MM.1S (cell line): ENCODE measurements around the gene CNTFR.

Experiments
- DNase-seq: peaks from one replicate; pipeline ENCODE4 v3.0.0-alpha.2; 2015
- H2AFZ ChIP-seq: fragments of 300-600 bp; sonication (generic); 2 replicates; pipeline ENCODE4 v1.6.0; 2016; ENCODE audit warnings: antibody characterized with exemption, low read length
- H3F3A ChIP-seq: fragments of 300-600 bp; sonication (generic); 2 replicates; pipeline ENCODE4 v1.6.1; 2016; ENCODE audit warnings: mild to moderate bottlenecking, antibody characterized with exemption, low read length, moderate library complexity, mixed read lengths; ENCODE audit not compliant: insufficient read depth
- H3K27ac ChIP-seq: fragments of 300-600 bp; sonication (generic); 2 replicates; pipeline ENCODE4 v1.5.1; 2016; ENCODE audit warnings: mild to moderate bottlenecking, low read length
- H3K27me3 ChIP-seq: fragments of 300-600 bp; sonication (generic); replicated peaks from 2 replicates; pipeline ENCODE4 v1.6.0; 2016; ENCODE audit warnings: low read length; ENCODE audit not compliant: insufficient read depth
- H3K36me3 ChIP-seq: fragments of 300-600 bp; sonication (generic); replicated peaks from 2 replicates; pipeline ENCODE4 v1.6.1; 2016; ENCODE audit warnings: mild to moderate bottlenecking, low read length, mixed read lengths; ENCODE audit not compliant: insufficient read depth
- H3K4me1 ChIP-seq: fragments of 300-600 bp; sonication (generic); 2 replicates; pipeline ENCODE4 v1.6.1; 2016; ENCODE audit warnings: low read length, mixed read lengths
- H3K4me2 ChIP-seq: fragments of 300-600 bp; sonication (generic); 2 replicates; pipeline ENCODE4 v1.6.0; 2016; ENCODE audit warnings: low read depth, low read length
- H3K4me3 ChIP-seq: fragments of 300-600 bp; sonication (generic); 2 replicates; pipeline ENCODE4 v1.5.1; 2016; ENCODE audit warnings: low read length, mixed read lengths
- H3K79me2 ChIP-seq: fragments of 300-600 bp; sonication (generic); 2 replicates; pipeline ENCODE4 v1.6.1; 2016; ENCODE audit warnings: mixed run types, low read length, mixed read lengths
- H3K9ac ChIP-seq: fragments of 300-600 bp; sonication (generic); 2 replicates; pipeline ENCODE4 v1.6.1; 2016; ENCODE audit warnings: low read length, mixed read lengths
- H3K9me2 ChIP-seq: fragments of 300-600 bp; sonication (generic); replicated peaks from 2 replicates; pipeline ENCODE4 v1.6.1; 2016; ENCODE audit warnings: mild to moderate bottlenecking, low read length, mixed read lengths; ENCODE audit not compliant: insufficient read depth
- H3K9me3 ChIP-seq: fragments of 300-600 bp; sonication (generic); replicated peaks from 2 replicates; pipeline ENCODE4 v1.6.1; 2016; ENCODE audit warnings: mild to moderate bottlenecking, low read length, mixed read lengths; ENCODE audit not compliant: insufficient read depth
- H4K20me1 ChIP-seq: fragments of 300-600 bp; sonication (generic); 2 replicates; pipeline ENCODE4 v1.6.1; 2016; ENCODE audit warnings: mild to moderate bottlenecking, low read length, moderate library complexity, mixed read lengths; ENCODE audit not compliant: insufficient read depth
- CTCF ChIP-seq: fragments of 300-600 bp; sonication (generic); IDR thresholded peaks from 2 replicates; pipeline ENCODE4 v1.5.1; 2016; ENCODE audit warnings: antibody characterized with exemption, low read length, mixed read lengths
- EZH2 ChIP-seq: fragments of 300-600 bp; sonication (generic); optimal IDR thresholded peaks from 2 replicates; pipeline ENCODE3; 2017; ENCODE audit warnings: low read depth, mild to moderate bottlenecking, antibody characterized with exemption, low read length, mixed read lengths
- EZH2phosphoT487 ChIP-seq: fragments of 300-600 bp; sonication (generic); IDR thresholded peaks from 2 replicates; pipeline ENCODE4 v1.6.1; 2018; ENCODE audit warnings: antibody characterized with exemption, low read length

The CNTFR gene

GRCh38 chr9:34518896-34519295 lies 70.6 kb downstream of the CNTFR start:
- Histone ChIP-seq H3F3A (0 out of 2 replicates have a peak, but pooled peaks cover 3% of the 10 kb centered on the region), H2AFZ (no peak overlapping the region)
- no peak for DNase-seq

GRCh38 chr9:34518110-34518616 lies 71.4 kb downstream of the CNTFR start:
- Histone ChIP-seq H3K9me2 (no peaks in the 10 kb centered on the region), H3K27ac (no peak overlapping the region)

More at GRCh38 chr9:34518896-34519295, 70.6 kb downstream of the CNTFR start:
- peaks cover 12% of the 10 kb centered on the region; the same call in 1 of the 2 replicates for H3K27me3 ChIP-seq
- TF ChIP-seq EZH2phosphoT487, result no peak
- TF ChIP-seq EZH2, result no peak
- TF ChIP-seq CTCF, result no peak
- H3K36me3 ChIP-seq, result no peaks in the 10 kb centered on the region
- no peaks in the 10 kb centered on the region for H3K79me2 ChIP-seq
- no peak overlapping the region for H3K4me3 ChIP-seq
- no peaks in the 10 kb centered on the region for H3K9me3 ChIP-seq
- H3K4me1 ChIP-seq, result 0 out of 2 replicates have a peak, but pooled peaks cover 4% of the 10 kb centered on the region
- no peaks in the 10 kb centered on the region for H3K9me2 ChIP-seq
- no peak overlapping the region for H3K27ac ChIP-seq
- no peak overlapping the region for H3K9ac ChIP-seq
- H4K20me1 ChIP-seq, result no peaks in the 10 kb centered on the region
- H3K4me2 ChIP-seq, result no peak overlapping the region

GRCh38 chr9:34517185-34517584 lies 72.3 kb downstream of the CNTFR start:
- Histone ChIP-seq H3K4me2 (no peak overlapping the region), H4K20me1 (no peaks in the 10 kb centered on the region), H3K36me3 (no peaks in the 10 kb centered on the region), H3F3A (0 out of 2 replicates have a peak, but pooled peaks cover under 1% of the 10 kb centered on the region), H2AFZ (no peak overlapping the region), H3K27me3 (peaks cover 8% of the 10 kb centered on the region; the same call in 1 of the 2 replicates), H3K9ac (no peak overlapping the region), H3K9me3 (no peaks in the 10 kb centered on the region), H3K9me2 (no peaks in the 10 kb centered on the region), H3K4me1 (no peaks in the 10 kb centered on the region), H3K27ac (no peak overlapping the region), H3K79me2 (no peaks in the 10 kb centered on the region), H3K4me3 (no peak overlapping the region)
- TF ChIP-seq EZH2phosphoT487 (no peak), EZH2 (no peak), CTCF (no peak)
- DNase-seq, result no peak

More at GRCh38 chr9:34518110-34518616, 71.4 kb downstream of the CNTFR start:
- no peak overlapping the region for H2AFZ ChIP-seq
- H3K9ac ChIP-seq, result no peak overlapping the region
- H3K9me3 ChIP-seq, result no peaks in the 10 kb centered on the region
- H3F3A ChIP-seq, result 0 out of 2 replicates have a peak, but pooled peaks cover 3% of the 10 kb centered on the region
- no peaks in the 10 kb centered on the region for H4K20me1 ChIP-seq
- H3K36me3 ChIP-seq, result no peaks in the 10 kb centered on the region
- no peaks in the 10 kb centered on the region for H3K79me2 ChIP-seq
- TF ChIP-seq EZH2, result no peak
- no peak for TF ChIP-seq EZH2phosphoT487
- TF ChIP-seq CTCF, result no peak
- H3K27me3 ChIP-seq, result peaks cover 12% of the 10 kb centered on the region; the same call in 1 of the 2 replicates
- no peak overlapping the region for H3K4me3 ChIP-seq
- H3K4me1 ChIP-seq, result no peaks in the 10 kb centered on the region
- no peak for DNase-seq
- no peak overlapping the region for H3K4me2 ChIP-seq
